WI38 (cell line): ENCODE data around the gene GAN.

Experiments
- H3K4me3 ChIP-seq: 2 replicates; pipeline ENCODE4 v1.5.1; 2011; ENCODE audit warnings: low read depth, mild to moderate bottlenecking, control low read depth, low read length
- TF ChIP-seq, protein P1 (sequence below): IDR thresholded peaks from 2 replicates; pipeline ENCODE4 v1.5.1; 2012; ENCODE audit warnings: low read depth, mild to moderate bottlenecking, control low read depth, low read length

The GAN gene

DNA sequence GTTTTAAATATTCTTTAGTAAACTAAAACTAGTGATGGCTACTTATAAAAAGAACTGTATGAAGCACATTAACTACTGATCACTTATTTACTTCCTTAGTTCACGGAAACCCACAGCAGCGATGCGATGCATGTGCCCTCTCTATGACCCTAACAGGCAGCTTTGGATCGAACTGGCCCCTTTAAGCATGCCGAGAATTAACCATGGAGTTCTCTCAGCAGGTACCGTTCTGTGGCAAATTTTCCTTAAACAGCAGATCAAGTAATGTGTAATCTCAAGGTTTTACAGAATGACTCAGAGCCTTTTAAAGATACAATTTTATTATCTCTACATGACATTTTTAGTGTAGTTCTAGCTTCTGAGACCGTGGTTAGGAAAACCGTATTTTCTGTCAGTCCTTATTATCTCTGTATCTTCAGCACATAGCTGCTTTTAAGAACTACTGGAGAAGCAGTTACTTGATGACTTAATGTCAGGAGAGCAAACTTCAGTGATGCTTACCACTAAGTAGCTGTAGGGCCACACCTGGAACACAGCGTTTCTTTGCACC lies 43.0 kb downstream of the GAN start:
- TF ChIP-seq, protein P1, sequence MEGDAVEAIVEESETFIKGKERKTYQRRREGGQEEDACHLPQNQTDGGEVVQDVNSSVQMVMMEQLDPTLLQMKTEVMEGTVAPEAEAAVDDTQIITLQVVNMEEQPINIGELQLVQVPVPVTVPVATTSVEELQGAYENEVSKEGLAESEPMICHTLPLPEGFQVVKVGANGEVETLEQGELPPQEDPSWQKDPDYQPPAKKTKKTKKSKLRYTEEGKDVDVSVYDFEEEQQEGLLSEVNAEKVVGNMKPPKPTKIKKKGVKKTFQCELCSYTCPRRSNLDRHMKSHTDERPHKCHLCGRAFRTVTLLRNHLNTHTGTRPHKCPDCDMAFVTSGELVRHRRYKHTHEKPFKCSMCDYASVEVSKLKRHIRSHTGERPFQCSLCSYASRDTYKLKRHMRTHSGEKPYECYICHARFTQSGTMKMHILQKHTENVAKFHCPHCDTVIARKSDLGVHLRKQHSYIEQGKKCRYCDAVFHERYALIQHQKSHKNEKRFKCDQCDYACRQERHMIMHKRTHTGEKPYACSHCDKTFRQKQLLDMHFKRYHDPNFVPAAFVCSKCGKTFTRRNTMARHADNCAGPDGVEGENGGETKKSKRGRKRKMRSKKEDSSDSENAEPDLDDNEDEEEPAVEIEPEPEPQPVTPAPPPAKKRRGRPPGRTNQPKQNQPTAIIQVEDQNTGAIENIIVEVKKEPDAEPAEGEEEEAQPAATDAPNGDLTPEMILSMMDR = no peak
- H3K4me3 ChIP-seq = no peak overlapping the region

DNA sequence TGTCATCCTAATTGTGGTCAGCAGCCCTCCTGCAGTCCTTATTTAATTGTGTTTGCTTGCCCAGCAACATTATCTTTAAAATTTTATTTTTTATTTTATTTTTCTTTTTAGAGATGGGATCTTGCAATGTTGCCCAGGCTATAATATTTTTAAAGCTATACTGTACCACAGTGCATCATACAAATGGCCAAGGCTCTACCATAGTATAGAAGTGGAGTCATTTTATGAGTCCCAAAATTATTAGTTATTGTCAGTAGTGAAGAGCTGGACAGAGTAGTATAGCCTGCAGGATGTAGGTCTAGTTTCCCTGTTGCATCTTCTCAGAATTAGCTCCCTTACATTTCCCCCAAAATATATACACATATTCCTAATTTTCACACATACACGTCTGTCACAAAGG lies 44.1 kb downstream of the GAN start:
- no peak overlapping the region for H3K4me3 ChIP-seq
- TF ChIP-seq, protein P1 = no peak

DNA sequence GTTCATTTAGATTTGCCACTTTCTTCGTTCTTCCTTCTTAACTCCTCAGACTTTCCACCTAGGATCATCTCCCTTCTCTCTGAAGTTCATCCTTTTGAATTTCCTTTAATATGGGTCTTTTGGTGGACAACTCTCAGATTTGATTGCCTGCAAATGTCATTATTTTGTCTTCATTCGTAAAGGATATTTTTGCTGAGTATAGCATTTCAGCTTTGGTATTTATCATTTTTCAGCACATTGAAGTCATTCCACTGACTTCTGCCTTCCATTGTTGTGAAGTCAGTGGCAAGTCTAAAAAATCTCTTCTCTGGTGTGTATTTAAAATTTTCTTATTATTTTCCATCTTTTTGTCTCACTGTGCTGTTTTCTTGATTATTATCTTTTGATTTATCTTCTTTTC lies 45.4 kb downstream of the GAN start:
- TF ChIP-seq, protein P1 = no peak
- H3K4me3 ChIP-seq = no peak overlapping the region

DNA sequence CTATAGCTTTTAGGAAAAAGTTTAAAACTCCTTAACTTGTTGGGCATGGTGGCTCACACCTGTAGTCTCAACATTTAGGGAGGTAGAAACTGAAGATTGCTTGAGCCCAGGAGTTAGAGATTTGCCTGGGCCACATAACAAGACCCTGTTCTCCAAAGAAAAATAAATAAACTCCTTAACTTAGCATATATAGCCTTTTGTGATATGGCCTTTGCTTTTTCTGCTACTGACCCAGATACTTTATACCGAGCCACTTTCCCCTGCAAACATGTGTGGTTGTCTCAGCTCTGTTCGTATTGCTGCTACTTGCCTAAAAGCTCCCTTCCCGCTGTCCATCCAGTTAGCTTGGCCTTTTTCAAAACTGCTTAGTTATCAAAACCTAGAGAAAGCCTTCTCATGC lies 51.0 kb downstream of the GAN start:
- TF ChIP-seq, protein P1 = no peak
- no peak overlapping the region for H3K4me3 ChIP-seq

DNA sequence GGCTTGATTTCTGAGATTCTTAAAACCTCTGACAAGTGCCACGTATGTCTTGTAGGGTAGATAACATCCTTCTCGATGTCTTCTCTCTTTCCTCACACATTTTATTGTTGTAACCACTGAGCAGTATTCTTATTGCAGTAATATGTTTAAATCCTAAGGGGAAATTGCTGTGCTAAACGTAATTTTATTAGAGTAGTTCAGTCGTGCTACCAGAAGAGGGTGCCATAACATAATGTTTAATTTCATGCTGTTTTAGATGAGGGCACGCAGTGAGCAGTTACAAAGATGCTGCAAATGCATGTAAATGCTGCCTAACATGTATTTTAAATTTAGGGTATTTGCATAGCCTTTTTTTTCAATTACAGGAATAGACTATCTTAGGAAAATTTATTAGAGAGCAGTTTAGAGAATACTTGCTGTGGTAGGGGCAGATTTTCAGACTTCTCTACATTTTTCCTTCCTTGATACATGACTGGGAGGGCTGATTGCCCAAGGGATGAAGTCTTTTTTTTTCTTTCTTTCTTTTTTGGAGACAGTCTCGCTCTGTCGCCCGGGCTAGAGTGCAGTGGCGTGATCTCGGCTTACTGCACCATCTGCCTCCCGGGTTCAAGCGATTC lies 51.7 kb downstream of the GAN start:
- H3K4me3 ChIP-seq = no peak overlapping the region
- TF ChIP-seq, protein P1 = no peak

DNA sequence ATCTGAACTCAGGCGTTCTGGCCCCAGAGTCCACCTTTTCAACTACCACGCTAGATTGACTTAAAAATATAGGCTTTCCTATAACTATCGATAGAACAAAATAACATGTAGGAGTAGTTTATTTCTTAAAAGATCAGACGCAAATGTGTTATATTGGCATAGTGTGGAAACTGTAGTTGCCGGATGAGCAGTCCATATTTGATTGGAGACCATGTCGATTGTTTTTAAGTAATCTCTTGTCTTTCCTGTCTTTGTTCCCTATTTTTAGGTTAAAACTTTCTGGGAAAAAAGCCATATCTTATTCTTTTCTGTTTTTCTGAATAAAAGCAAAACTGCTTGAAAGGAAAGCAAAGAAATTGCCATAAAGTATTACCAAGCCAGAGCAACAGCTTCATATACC lies 53.1 kb downstream of the GAN start:
- H3K4me3 ChIP-seq = no peak overlapping the region
- TF ChIP-seq, protein P1 = no peak

DNA sequence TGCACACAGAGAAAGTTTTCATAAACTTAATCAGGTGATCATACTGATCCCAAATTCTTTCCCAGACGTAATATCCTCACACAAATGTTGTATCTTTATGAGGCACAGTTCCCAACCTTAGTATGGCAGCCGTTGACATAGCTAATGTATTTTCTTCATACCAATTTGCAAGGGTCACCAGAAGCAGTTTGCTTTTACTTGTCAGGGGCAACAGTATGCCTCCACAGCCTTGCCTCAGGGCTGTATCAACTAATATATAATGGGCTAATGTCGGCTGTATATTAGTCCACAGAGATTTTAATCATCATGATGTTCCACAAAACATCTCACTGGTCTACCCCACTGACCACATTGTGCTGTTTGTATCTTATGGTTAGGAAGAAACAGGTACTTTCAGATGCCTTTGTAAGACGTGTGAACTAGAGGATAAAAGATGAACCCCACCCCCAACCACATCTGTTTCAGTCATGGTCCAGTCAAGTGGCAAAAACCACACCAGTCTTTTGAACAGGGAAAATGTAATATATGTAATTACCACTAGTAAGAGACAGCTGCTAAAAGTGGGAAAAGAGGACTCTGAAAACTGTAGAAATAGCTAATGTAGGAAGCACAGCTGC lies 55.2 kb downstream of the GAN start:
- H3K4me3 ChIP-seq = no peak overlapping the region
- TF ChIP-seq, protein P1 = no peak
